SW 1271 (cell line): ENCODE data around the gene ACAD9.
"Not testable (repeated sequence)": the region's sequence is repeated elsewhere in the genome, so short reads cannot be mapped to it uniquely, and the experiment has no call there.

Source experiments
- DNase-seq, 2 experiments: peaks; one replicate each; lab custom pipeline; 2025; lab: John Stamatoyannopoulos, UW

The ACAD9 gene

DNA sequence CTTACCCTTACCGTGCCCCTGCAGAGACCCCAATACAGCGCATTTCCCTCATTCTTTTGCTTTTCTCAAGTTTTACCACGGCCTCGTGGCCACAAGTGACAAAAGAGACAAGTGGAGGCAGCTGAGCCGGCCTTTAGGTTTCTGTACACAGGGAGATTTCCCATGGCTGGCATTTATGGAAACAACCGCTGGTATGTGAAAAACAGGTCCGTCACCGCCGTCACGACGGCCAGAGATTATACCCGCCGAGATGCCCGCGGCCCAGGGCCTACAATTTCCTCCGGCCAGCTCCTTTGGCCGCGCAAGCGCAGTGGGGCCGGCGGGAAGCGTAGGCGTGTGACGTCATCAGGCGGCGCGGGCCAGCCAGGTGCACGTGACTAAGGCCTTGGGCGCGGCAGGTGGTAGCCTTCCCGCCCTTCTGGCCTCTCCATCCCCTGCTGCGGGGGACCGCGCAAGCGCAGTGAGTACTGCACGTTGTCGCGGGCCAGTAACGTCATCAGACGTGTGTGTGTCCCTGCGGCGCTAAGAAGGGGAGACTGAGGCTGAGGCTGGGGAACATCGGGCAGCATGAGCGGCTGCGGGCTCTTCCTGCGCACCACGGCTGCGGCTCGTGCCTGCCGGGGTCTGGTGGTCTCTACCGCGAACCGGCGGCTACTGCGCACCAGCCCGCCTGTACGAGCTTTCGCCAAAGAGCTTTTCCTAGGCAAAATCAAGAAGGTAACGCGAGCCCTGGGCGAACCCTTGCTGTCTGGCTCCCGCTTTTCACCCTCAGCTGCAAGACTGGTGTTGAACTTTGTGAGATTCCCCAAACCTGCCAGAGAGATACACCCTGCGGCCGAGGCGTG is at the start of gene ACAD9:
Gene ACAD9 (plus strand): TSS at position 496 of the 845 bp plus-strand sequence. CDS start 72 bp downstream, at position 568.
- DNase-seq = peak; percentile 87 to 95

DNA sequence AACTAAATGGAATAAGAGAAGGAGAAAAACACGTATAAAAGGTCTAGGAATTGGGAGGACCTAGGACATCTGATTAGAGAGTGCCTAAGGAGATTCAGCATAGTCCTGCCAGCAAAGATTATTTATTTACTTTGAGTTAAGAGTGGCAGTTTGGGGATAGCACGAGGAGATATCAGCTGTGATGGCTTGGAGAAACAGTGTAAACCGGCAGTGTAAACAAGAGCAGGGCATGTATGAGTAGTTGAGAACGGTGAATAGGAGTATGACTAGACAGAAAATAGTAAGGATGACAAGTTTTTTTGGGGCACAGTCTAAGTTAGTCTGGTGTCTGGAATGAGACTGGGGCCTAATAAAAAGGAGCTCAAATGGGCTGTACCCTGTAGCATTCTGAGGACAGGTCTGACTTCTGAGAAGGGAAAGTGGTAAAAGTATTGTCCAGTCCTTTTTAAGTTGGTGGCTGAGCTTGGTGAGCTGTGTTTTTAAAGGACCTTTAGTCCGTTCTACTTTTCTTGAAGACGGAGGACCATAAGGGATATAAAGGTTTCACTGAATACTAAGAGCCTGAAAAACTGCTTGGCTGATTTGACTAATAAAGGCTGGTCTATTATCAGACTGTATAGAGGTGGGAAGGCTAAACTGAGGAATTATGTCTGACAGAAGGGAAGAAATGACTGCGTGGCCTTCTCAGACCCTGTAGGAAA is 49.3 kb upstream of the ACAD9 start:
- not testable (repeated sequence) for DNase-seq

DNA sequence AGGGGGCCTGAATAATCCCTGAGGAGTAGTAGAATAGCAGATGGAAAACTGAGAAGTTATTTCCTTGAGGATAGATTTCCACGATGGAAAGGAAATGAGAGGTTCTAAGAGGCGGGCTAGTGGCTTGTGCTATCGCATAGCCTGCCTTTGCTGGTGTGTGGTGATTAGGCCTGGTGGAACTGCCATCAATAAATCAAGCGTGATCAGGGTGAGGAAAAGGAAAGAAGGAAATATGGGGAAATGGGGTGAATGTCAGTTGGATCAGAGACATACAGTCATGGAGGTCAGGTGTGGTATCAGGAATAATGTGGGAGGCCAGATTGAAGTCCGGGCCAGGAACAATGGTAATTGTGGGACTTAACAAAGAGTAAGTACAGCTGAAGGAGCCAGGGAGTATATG is 48.7 kb upstream of the ACAD9 start:
- not testable (repeated sequence) for DNase-seq

DNA sequence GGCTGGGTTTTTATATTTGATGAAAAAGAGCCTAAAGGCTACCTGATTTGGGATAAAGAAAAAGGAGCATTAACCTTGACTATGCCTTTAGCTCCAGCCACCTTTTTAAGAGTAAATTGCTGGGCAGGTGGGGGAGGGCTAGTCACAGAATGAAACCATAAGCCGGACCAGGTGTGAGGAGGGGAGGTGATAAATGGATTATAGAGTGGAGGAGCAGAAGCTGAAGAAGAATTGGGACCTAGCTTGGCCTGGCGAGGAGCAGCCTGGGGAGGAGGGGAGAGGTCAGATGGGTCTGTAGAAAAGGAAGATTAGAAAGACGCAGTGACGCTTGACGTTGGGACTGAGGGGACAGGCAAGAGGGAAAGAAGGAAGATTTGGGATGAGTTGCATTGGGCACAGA is 46.4 kb upstream of the ACAD9 start:
- not testable (repeated sequence) for DNase-seq

DNA sequence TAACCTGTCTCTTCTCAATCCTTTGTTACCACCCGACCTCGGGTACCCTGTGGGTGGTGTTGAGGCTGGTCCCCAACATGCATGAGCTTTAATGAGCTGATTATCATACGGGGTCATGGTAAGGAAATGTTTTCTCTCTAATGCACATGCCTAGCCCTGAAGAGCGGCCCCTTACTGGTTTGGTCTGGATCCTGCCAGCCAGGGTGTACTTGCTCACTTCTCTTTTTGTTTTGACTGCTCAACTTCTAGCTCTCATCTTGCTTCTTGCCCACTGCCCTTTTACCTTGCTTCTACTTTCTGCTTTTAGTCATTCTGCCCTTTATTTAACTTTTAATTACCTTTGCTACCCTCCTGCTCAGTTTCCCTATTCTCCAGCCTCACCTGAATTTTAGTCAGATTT is 44.3 kb upstream of the ACAD9 start:
- no peak for DNase-seq

DNA sequence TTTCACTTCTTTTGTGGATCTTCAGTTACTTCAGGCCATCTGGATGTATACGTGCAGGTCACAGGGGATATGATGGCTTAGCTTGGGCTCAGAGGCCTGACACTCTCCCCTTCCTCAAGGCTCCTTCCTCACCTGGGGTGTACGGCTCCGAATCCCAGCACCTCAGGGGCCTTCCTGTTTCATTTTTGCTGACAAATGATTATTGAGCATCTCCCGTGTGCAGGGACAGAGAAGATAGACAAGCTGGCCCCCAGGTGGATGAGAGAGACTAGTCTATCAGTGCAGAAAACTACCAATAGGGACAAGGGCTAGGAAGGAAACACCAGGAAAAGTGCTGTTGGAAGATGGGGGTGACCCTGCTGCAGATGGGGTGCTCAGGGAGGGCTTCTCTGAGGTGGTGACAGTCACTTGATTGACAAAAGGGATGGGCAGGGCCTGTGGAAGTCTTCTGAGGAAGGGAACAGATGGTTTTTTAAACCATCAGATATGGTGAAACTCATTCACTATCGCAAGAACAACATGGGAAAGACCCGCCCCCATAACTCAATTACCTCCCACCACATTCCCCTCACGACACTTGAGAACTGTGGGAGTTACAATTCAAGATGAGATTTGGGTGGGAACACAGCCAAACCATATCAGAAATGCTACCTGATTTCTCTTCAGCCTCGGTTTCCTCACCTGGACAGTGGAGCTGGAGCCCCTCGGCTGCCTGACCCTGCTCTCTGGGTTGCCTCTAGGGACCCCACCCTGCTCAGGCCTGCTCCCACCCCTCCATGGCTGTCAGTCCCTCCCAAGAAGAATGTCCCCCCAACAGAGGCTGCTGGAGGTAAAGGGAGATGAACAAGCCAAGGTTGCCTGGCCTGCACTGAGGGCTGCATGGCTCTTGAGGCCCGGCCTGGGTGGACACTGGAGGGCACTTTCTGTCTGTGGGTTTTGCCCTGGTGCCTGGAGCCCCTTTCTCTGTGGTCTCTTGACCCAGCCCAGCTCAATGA is 37.2 kb upstream of the ACAD9 start:
- no peak for DNase-seq

DNA sequence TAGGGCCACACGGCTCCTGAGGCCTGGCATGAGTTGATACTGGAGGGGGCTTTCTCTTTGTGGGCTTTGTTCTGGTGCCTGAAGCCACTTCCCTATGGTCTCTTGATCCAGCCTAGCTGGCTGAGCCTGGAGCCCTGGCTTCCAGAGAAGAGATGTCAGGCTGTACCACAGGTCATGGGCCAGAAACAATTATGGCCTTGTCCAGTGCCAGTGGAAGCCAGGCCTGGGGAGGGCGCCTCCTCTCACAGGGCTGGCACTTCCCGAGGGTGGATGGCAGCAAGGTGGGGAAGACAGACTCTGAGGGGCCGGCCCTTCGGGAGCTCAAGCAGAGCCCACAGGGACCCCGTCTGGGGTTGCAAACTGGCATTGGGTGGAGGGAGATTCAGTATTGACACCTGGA is 34.9 kb upstream of the ACAD9 start:
- DNase-seq = no peak

DNA sequence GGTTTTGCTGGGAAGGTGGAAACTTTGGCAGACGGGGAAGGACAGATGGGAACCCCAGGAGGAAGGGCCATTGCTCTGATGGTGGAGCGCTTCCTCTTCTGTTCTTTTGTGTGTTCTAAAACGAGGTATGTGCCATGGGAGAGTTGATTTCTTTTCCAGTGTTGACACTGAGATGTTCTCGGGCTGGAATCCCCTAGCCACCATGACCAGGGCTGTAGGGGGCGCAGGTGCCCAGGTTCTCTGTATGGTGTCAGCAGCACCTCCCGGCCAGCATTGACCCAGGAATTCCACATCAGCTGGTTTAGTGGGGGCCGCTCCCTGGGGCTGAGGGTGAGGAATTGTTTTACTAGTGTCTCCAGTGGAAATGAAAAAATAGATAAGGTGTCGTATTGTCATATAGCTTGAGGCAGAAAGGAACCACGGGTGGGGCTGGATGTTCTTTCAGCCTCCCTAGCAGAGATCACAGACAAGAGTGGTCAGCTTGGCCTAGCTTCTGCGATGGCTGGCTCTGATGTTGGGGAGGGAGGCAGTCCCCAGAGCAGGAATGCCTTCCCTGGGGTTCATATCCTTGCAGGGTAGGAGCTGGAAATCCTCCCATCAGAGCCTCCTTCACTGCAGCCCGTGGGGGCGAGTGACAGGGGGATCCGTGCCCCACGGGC is 34.2 kb upstream of the ACAD9 start:
- DNase-seq = no peak

DNA sequence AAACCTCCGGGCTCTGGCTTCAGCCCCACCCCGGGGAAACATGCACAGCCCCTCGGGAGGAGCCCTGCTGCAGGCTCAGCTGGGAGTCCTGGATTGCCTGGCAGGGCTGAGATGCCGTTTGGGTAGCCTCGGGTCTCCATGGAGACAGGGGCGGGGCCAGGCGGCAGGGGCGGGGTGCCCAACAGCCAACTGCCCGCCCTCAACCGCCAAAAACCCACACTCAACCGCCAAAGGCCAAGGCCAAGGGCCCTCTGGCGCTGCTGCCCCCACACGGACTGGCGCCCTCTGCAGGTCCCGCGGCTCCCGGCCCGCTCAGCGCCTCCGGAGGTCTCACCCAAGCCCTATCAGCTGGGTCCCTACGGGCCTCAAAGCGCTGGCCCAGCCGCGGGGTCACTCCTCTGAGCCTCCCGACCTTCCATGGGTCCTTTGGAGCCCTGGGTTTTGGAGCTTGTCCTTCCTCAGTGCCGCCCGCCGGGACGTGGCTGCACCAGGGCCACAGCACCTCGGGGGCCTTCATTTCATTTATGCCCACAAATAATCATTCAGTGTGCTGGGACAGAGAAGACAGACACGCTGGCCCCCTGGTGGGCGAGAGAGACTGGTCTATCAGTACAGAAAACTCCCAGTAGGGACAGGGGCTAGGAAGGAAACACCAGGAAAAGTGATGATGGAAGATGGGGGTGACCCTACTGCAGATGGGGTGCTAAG is 33.5 kb upstream of the ACAD9 start:
- DNase-seq = peak in 1 of 2 experiments; percentile 30

DNA sequence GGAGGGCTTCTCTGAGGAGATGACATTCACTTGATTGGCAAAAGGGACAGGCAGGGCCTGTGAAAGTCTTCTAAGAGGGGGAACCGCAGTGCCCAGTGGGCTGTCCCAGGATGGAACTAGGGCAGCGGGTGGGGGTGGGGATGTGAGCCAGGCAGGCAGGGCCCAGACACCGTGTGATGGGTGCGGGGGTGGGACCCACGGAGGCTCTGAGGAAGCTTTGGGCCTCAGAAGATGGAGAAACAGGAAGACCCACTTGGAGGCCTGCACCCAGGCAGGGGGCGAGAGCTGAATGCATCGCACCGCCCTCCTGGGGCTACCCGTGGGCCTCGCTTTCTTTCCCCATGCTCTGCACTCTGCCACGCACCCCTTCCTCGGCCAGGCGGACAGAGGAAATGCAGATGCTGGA is 32.9 kb upstream of the ACAD9 start:
- DNase-seq = no peak

DNA sequence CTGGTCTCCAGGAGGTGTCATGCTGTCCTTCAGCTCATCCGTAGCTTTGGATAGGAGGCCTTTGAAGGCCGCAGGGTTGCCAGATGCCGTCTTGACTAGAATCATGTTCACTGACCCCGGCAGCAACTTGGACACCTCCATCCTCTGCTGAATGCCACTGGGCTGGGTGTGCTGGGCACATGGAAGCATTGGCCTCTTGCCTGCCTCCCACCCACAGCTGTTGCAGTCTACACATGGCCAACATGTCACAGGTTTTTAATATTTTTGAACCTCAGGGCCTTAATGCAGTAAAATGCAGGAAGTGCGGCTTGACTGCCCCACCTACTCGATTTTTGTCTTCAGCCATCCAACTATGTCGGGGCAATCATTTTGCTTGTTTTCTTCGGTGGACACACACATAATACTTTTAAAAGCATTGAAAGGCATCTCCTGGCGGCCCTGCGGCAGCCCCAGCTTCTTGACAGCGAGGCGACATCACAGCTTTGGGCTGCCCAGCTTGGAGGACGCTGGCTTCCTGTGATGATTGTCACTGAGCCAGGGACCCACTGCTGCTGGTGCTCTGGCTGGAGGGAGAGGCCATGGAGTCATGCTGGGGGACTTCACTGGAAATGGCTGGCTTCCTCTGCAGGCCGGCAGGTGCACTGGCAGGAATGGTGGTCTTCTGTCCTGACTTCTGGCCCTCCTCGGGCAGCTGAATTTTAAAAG is 31.6 kb upstream of the ACAD9 start:
- DNase-seq = no peak

DNA sequence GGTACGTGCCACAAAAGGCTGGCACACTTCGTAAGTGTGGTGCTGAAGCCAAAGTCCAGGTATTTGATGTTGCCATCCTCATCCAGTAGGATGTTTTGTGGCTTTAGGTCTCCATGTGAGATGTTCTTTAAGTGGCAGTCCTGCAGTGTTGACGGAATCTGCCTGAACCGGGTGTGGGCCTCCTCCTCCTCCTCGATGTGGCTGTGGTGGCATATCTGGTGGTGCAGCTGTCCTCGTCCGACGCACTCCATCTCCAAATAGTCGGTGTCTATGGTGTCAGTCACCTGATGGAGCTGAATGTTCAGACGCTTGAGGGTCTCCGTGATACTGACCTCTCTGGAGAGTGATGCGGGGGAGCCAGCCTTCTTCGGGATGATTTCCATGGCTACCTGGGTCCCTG is 30.5 kb upstream of the ACAD9 start:
- DNase-seq = no peak

DNA sequence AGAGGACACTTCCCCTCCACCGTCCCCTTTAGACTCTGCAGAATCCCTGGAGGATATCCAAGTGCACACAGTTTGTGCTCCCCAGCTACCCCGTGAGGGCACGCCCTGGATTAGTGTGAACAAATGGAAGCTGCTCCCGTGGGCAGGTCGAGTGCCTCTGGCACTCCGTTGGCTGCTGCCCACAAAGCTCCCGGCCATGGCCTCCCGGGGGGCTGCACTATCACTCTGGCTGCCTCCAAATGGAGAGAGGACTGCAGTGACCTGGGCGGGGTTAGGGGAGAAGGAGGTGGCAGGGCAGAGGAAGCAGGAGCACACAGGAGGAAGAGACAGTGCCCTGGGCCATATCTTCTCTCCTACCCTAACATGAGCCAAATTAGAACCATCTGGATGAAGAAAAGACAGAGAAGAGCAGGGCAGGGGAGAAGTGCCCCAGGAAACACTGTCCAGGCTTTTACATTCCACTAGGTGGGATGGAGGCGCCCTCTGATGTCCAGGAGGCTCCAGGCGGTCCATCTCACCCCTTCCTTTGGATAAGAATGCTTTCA is 29.4 kb upstream of the ACAD9 start:
- peak in 1 of 2 experiments; percentile 22 for DNase-seq

DNA sequence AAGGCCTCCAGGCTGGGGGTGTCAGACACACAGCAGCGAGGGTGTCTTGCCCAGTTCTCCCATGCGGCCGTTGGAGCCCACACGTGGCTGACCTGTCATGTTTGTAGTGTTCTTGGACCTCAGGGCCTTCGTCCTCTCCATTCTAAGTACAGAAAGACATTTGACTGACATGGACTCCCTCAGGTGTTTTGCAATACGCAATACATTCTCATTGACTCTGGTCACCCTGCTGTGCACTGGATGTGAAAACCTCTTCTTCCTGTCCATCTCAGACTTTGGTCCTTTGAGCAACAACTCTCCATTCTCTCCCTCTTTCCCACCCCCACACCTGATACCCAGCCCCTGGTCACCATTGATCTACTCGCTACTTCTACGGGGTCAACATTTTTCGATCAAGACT is 28.9 kb upstream of the ACAD9 start:
- DNase-seq = no peak

DNA sequence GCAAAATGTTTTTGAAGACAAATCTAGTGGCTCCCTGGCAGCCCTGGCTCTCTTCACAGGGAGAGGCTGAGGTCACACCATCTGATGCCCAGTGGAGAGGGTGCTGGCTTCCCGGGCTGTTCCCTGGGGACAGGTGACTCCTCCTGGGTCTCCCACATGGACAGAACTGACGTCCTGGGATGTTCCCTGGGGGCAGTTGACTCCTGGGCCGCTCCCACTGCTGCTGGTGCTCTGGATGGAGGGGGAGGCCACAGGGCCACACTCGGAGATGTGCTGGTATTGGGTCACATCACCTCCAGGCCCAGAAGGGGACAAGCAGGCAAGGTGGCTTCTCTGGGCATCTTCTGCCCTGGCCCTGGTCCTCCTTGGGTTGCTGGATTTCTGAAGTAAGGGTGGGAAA is 27.8 kb upstream of the ACAD9 start:
- DNase-seq = no peak

DNA sequence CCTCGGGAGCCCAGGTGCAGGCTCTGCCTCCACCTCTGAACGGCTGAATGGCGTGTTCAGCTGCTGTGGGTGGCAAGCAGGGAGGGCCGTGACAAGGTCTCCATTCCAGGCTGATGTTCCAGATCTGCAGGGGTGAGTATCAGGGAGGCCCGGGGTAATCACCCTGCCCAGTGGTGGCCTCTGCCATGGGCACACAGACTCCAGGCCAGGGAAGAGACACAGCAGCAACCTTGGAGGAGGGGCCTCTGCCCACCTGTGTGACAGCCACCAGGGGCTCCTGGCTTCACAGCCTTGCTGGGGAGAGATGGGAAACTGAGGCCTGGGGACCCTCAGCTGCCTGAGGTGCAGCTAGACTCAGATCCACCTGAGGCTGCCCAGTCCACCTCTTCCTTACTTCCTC is 25.6 kb upstream of the ACAD9 start:
- no peak for DNase-seq

DNA sequence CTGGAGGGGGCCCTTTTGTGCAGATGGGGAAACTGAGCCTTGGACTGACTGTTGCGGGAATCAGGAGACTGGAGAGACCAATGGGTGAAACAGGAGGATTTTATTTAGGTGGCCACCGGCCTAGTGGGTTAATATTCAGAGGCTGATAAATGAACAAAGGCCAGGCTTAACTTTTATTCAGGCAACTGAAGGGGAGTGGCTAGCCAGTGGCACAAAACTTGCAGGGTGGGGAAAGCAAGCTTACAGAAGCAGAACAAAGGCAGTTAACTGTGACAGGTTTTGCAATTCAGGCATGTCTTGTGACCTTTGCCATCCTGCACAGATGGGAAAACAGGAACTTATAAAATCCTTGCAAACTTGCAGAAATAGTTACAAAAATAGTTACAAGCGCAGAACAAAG is 24.9 kb upstream of the ACAD9 start:
- no peak for DNase-seq

DNA sequence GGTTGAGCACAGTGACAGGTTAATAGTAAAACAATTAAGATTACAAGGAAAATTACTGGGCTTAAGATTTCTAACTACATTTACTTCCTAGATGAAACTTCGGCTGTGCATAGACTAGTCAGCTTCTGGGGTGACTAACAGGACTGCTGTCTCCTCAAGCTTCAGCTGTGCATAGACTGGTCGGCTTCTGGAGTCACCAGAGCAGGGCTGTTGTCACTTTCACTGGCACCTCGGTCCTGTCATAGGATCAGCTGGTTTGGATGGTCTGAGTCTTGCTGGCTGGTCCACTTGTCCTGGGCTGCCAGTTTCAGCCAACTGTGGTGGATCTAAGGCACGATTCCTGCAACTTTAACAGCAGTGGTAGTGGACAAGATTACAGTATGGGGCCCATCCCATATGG is 23.9 kb upstream of the ACAD9 start:
- no peak for DNase-seq

DNA sequence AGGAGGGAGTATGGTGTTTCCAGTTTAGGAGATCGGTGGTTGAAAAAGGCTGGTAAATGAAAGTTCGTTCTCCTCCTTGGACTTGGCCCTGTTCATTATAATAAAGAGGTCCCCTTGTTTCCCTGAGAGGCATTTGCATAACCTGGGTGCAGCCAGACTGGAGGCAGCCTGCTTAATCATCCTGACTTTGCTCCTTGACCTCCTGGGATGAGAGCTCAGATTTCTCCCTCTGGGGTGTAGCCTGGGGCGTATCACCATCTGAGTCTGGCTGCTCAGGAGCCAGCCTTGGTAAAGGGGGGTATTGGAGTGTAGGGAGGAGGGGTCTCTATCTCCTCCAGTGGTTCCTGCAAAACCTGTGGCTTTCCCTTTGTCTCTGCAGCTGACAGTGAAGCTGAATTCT is 21.3 kb upstream of the ACAD9 start:
- DNase-seq = no peak

DNA sequence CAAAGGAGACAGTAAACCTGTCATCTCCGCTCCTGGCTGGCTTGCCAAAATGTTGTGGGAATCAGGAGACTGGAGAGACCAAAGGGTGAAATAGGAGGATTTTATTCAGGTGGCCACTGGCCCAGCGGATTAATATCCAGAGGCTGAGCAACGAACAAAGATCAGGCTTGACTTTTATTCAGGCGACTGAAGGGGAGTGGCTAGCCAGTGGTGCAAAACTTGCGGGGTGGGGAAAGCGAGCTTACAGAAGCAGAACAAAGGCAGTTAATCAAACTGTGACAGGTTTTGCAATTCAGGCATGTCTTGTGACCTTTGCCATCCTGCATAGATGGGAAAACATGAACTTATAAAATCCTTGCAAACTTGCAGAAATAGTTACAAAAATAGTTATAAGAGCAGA is 19.8 kb upstream of the ACAD9 start:
- no peak for DNase-seq
